GM19468 (cell line): ENCODE measurements around the gene CDRT15.
"Not testable (repeated sequence)": the region's sequence is repeated elsewhere in the genome, so short reads cannot be mapped to it uniquely, and the experiment has no call there.

Experiments used
- ATAC-seq: cut with Tn5 transposase; IDR thresholded peaks from one replicate; pipeline ENCODE4 v1.9.1; 2021; ENCODE audit warnings: mild to moderate bottlenecking, moderate library complexity, moderate number of reproducible peaks; ENCODE audit not compliant: unreplicated experiment; ENCODE audit errors: extremely low read depth

The CDRT15 gene

DNA sequence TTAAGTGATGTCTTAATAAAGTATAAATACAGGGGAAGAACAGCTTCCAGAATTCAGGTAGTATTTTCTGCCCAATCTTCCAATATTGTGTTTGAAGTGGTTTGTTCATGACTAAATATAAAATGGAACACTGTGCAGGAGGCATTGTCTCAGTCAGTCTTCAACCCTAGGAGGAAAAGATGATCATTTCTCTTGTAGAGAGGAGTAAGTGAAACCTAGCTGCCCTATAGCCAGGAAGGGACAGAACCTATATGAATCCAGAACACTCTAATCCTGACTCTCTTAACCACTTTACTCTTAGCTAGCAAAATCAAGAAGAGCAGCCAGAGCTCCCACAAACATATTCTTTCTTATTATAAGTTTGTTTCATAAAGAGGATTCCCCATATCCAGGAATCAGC, 45.2 kb downstream of the CDRT15 start:
- ATAC-seq = not testable (repeated sequence)

DNA sequence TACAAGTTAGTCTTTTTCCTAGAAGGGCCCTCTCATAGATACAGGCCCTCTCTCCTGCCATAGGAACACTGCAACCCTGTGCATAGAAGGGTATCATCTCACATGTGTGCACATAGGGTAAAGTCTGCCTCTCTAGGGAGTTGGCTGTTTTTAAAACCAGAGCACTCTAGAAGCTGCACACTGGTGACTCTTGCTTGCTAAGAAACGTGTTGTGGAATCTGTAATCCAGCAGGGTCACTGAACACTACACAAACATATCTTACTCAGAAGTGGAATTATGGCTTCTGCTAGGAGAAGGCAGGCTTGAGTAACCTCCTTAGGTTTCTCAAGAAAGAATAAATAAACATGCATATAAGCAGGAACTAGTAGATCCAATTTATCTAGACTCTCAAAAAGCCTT, 45.9 kb downstream of the CDRT15 start:
- ATAC-seq = not testable (repeated sequence)

DNA sequence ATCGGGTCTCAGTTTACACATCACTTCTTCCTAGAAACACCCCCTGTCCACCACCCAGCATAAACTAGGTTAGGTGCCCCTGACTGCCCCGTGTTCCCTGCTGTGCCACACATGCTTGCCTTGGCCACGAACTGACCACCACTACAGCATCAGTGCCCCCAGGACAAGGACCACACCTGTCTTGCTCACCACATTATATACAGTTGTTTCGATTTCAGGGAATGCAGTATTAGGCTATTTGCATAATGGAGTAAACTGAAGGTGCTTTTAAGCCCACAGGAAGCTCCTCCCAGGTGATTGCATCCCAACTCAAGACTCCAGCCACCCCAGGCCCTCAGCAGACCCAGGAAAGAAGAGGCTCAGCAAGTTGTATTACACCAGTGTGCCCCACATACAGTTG, 50.2 kb downstream of the CDRT15 start:
- ATAC-seq = not testable (repeated sequence)
